ENCODE data around the gene SLC35G6.

DNA sequence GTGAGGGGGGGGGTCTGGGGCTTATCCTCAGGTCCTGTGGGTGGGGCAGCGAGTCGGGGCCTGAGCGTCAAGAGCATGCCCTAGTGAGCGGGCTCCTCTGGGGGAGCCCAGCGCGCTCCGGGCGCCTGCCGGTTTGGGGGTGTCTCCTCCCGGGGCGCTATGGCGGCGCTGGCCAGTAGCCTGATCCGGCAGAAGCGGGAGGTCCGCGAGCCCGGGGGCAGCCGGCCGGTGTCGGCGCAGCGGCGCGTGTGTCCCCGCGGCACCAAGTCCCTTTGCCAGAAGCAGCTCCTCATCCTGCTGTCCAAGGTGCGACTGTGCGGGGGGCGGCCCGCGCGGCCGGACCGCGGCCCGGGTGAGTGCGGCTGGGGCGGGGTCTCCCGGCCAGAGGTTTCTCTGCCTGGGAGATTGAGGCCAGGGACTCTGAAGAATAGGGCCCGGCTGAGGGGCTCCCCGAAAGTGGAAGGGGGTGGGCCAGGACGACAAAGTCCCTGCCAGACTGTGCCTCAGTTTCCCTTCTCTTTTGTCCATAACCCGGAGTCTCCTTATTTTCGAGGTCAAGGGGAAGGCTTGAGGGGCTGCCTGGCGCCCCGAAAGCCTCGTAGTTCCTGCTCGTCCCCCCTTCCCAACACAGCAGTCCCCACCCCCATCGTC lies 41.7 kb upstream of the SLC35G6 start, which contains the start of gene FGF11:
- TF ChIP-seq CTCF (IDR thresholded peaks at IDR 0.05) = no peak
- TF ChIP-seq EP300 (IDR thresholded peaks at IDR 0.05) = no peak
